Peyer's patch (tissue), 4 donors: ENCODE results near the gene CXXC5.

ENCODE experiments used
- CTCF ChIP-seq, 6 experiments: fragments of 450-650 bp in 4 of 6; fragments of 200-600 bp in 2 of 6; sonication (generic) in 1 of 6; IDR thresholded peaks; one replicate each; pipeline ENCODE4 v1.5.1; 2017 to 2019; ENCODE audit warnings: antibody characterized with exemption in 6 of 6, mild to moderate bottlenecking in 3 of 6, moderate library complexity in 1 of 6
- POLR2A ChIP-seq, 2 donors: fragments of 450-650 bp; IDR thresholded peaks; one replicate each; pipeline ENCODE4 v1.5.1; 2017; ENCODE audit warnings: antibody characterized with exemption in 2 of 2, mild to moderate bottlenecking in 2 of 2, moderate library complexity in 2 of 2

- no peak for TF ChIP-seq POLR2A (IDR thresholded peaks at IDR 0.05)
- no peak for TF ChIP-seq CTCF (IDR thresholded peaks at IDR 0.05)
These were observed 21.7 kb downstream of the CXXC5 start for GRCh38 chr5:139669662-139670368.
